NCI-H2171 treated with DMSO at 0.1 percent for 48 hours (cell line): ENCODE measurements around the gene AHDC1.
"Not testable (repeated sequence)": the region's sequence is repeated elsewhere in the genome, so short reads cannot be mapped to it uniquely, and the experiment has no call there.

Experiments
- DNase-seq: peaks from one replicate; lab custom pipeline; 2025; lab: John Stamatoyannopoulos, UW

AHDC1 gene

DNA sequence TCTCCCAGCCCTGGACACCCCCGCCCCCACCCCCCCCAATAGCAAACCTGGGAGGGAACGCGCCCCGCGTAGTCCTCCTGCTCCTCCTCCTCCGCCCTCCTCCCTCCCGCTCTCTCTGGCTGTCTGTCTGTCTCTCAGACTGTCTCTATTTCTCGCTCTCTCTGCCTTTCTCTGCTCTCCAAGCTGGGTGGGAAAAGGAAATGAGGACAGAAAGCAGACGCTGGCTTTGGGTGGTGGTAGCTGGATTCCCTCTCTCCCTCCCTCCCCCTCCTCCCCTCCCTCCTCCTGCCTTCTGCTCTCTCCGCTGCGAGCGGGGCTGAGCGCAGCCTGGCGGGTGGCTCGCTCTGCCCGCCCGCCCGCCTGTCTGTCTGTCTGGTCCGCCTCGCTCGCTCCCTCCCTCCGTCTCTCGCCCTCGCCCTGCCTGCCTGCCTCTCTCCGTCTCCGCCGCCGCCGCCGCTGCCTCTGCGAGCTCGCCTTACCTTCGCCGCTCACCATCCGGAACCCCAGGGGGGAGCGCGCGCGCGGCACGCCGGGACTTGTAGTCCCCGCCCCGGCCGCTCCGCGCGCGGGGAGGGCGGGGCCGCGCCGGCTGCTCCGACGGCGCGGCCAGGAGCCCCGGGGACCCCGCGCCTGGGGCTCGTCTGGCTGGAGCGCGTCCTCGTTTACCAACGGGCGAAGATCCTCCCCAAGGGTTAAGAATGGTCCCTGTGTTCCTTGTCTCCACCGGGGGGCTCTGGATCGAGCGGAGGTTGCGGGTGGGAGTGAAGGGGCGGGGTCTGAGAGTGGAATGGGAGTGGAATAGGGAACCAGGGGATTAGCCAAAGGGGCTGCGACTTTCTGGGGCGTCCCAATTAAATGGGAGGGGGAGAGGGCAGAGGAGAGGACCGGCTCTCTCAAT lies at the start of gene AHDC1:
TSS of gene AHDC1 (minus strand) at position 464 of the 898 bp plus-strand sequence. CDS start 52,029 bp downstream, outside the sequence.
- peak; percentile 87 for DNase-seq

DNA sequence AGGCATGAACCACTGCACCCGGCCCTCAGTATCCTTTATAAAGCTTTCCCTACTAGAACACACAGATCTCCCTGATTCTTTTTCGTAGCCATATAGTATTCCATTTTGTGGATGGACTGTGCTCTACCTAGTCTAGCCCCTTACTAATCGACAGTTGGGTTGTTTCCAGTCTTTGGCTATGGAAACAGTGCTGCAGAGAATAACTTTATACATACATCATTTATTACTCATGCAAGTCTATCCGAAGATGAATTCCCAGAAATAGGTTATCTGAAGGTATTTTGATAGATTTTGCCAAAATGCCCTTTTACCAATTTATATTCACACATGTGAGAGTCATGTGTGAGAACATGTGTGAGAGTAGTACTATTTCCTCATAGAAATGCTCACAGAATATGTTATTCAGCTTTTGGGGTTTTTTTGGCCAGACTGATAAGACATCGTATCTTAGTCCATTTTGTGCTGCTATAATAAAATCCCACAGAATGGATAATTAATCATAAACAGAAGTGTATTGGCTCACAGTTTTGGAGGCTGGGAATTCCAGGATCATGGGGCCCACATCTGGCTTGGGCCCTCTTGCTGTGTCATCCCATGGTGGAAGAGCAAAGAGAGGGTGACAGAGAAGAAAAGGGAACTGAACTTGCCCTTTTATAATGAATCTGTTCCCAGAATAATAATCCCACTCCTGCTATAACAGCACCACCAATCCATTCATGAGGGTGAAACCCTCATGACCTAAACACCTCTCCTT lies 48.3 kb upstream of the AHDC1 start:
- no peak for DNase-seq

DNA sequence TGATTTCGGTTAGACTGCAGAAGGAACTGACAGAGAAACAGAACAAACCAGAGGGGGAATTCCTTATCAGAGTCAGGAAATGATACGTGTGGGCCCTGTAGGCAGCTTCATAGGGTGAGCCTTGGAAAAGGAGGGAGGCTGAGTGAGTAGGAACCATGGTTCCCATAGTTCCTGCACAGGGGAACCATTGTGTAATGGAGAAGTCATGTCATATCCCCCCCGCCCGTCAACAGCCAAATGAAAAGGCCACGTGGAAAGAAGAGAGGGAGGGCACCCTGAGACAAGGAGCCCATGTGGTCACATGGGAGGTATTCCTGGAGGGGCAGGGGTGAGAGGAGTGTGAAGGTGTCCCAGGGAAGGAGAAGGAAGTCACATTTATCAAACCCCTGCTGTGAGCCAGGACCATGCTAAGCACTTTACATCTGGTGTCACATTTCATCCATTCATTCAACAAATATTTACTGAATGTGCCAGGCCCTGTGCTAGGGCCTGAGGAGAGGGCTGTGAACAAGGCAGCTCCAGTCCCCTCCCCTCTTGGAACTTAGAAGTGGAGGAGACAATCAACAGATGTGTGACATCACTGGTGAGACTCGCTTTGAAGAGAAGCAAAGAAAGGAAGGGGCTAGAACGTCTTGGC lies 46.7 kb upstream of the AHDC1 start:
- DNase-seq = peak; percentile 36

- no peak for DNase-seq
Measured at GRCh38 chr1:27650171-27650538, 46.2 kb upstream of the AHDC1 start.

- no peak for DNase-seq
Measured at GRCh38 chr1:27649306-27649635, 45.3 kb upstream of the AHDC1 start.

GRCh38 chr1:27648602-27649305 lies 44.8 kb upstream of the AHDC1 start:
- DNase-seq = no peak

GRCh38 chr1:27647328-27647727 lies 43.4 kb upstream of the AHDC1 start:
- DNase-seq = no peak

GRCh38 chr1:27646676-27647075 lies 42.7 kb upstream of the AHDC1 start:
- peak; percentile 54 for DNase-seq

- no peak for DNase-seq
Measured at GRCh38 chr1:27645071-27645415, 41.1 kb upstream of the AHDC1 start.

DNA sequence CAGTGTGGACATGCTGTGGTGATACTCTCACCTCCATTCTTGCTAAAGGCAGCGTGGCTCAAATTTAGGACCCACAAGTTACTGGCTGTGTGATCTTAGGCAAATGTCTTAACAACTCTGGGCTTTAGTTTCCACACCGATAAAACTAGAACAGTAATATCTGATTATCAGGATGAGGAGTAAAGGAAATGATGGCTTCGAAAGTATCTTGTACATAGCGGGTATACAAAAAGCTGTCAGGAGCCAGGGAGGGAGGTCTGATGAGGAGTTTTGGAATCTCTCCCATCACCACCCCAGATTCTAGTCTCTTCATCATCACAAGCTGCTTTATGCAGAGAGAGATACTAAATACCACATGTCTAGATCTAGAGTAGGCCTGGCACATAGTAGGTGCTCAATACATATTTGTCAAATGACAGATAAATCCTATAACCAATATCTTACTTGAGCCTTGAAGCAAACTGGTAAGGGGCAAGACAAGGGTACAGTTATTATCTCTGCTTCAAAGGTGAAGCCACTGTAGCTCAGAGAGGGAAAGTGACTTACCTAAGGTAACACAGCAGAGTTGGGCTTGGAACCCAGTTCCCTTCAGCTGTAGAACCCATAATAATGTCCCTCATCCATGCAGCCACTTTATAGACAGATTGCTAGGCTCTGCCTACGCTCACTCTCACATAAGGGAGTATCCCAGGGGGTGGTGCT lies 40.6 kb upstream of the AHDC1 start:
- DNase-seq = no peak

DNA sequence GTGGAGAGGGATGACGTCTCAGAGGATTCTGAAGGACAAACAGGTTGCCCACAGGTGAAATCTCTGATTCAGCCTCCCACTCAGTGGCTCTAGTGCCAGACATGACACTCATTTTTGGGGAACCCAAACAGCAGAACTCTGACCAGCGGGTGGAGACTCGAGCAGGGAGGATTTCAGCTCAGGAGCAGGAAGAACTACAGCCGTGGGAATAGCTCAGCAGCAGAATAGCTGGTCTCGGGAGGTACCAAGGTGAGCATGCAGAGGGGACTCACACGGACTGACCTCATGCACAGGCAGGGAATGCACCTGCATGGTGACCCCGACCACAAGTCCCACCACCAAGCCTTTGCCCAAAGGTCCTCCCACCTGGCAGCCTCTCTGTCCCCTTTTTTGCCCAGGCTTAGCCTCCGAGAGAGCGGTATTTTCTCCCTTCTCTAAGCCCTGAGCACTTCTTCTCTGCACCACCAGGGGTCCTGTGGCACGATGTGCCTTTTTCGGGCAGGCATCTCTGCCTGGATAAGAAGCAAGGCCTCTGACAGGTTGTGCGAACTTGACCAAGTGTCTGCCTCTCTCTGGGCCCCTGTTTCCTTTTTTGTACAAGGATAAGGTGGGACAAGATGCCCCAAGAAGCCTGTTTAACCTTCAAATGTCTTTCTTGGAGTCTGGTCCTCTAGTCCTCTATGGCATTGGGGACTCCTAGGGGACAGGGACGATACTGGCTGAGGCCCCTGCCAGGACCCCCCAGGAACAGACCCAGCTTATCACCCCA lies 39.8 kb upstream of the AHDC1 start:
- peak; percentile 16 for DNase-seq

- not testable (repeated sequence) for DNase-seq
Measured at GRCh38 chr1:27640514-27640913, 36.6 kb upstream of the AHDC1 start.

DNA sequence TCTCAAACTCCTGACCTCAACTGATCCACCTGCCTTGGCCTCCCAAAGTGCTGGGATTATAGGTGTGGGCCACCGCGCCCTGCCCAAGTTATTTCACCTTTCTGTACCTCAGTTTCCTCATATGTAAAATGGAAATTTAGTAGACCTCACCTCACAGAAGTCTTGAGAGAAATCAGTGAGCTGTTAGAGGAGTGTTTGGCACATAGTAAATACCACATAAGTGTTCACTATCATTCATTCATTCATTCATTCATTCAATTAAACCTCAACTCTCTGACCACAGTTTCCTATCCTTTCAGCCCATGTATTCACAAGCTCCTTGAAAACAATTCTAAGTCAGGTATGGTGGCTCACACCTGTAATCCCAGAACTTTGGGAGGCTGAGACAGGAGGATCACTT lies 34.9 kb upstream of the AHDC1 start:
- no peak for DNase-seq

DNA sequence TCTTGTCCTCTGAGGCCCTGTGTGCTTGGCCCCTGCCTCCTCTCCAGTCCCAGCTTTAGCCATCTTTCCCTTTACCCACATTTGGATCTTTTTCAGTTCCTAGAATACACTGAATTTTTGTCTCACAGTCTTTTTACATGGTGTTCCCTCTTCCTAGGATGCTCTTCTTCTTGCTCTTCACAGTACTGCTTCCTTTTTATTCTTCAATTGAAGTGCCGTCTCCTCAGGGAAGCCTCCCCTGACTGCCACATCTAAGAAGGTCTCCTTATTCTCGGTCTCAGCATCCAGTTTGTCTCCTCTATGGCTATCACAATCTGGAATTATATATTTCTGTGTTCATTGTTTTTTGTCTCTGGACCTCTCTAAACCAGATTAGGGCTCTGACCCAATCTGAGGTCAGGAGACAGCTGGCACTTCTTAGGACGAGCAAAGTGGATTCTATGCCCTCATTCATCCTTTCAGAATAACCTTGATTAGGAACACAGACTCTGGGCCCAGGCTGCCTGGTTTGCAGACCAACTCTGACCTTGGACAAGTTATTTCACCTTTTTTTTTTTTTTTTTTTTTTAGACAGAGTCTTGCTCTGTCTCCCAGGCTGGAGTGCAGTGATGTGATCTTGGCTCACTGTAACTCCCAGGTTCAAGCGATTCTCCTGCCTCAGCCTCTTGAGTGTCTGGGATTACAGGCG lies 34.2 kb upstream of the AHDC1 start:
- DNase-seq = no peak

DNA sequence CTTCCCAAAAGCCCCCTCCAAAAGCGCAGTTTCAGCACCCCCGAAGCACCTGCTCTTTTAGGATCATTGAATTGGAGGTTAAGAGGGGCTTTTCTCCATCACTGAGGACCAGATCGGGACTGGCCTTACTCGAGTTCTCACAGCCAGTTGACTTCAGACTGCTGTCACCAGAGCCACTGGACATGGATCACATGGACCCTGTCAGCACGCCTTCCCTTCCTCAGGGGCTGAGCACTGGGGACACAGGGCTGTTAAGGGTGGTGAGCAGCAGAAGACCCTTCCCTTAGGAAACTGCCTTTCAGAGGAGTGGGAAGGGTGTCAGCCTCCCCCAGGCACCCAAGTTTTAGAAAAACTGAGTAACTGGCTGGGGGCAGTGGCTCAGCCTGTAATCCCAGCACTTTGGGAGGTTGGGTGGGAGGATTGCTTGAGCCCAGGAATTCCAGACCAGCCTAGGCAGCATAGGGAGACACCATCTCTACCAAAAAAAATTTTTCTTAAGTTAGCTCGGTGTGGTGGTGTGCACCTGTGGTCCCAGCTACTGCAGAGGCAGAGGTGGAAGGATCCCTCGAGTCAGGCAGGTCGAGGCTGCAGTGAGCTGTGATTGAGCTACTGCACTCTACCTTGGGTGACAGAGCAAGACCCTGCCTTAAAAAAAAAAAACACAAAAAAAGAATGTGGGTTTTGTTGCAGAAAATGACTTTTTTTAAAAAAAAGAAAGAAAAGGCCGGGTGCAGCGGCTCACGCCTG lies 31.6 kb upstream of the AHDC1 start:
- DNase-seq = no peak

- no peak for DNase-seq
Measured at GRCh38 chr1:27634985-27635367, 31.0 kb upstream of the AHDC1 start, which contains the start of gene FGR. FGR (minus strand) TSS chr1:27635185; CDS start chr1:27623916, 11,269 bp downstream.

DNA sequence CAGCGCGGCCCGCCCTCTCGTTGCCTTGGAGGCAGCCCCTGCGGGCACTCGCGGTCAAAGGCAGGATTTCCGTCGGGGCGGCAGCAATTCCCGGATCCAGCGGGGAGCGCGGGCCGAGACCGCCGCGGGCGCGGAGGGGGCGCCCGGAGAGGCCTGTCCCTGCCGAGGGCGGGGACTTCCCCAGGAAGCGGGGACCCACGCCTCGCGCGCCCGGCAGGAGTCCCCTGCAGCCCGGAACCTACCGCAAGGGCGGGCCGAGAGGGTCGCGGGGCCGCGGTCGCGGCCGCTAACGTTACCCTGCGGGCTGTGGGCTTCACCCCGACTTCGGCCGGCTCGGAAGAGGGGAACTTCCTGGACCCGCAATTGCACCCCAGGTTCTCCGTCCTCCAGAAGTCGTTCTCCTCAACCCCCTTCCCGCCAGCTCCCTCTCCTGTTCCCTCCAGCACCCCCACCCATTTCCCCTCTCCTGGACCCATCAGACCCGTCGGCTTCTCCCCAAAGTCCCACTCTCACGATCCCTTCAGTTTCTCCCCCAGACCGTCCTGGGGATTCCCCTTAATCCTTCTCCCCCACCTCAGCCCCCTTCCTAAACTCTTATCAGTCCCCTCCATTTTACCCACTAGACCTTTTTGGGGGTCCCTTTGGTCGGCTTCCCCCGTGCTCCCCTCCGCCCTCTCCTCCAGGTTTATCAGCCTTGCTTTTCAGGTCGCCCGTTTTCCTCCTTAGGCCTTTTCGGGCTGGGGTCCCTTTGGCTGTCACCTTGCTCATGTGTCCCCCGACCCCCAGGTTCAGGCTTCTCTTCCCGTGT lies 30.4 kb upstream of the AHDC1 start:
- DNase-seq = no peak

GRCh38 chr1:27633640-27634176 lies 29.8 kb upstream of the AHDC1 start:
- no peak for DNase-seq

DNA sequence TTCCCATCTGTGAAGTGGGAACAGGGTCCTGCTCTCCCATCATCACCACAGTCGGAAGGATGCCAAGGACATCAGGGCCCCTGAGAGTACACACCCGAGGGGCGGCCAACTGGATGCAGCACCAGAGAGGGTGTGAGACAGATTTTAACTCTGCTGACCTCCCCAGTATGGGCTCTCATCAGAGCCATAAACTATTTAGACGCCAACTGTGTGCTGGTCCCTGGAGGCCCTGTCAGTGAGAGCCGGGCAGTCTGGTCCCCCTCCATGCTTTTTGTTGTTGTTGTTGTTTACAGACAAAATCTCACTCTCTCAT lies 29.3 kb upstream of the AHDC1 start:
- no peak for DNase-seq
